ENCODE measurements around the gene RHBDL3. TPM values are rescaled to one million over a fixed set of nuclear protein-coding genes. Genes with fewer than 3 reads are reported as not detected.

Gene RHBDL3
- total RNA-seq, 6 experiments from 2014 or later = 0.04 to 0.09 TPM; not detected in 4

DNA sequence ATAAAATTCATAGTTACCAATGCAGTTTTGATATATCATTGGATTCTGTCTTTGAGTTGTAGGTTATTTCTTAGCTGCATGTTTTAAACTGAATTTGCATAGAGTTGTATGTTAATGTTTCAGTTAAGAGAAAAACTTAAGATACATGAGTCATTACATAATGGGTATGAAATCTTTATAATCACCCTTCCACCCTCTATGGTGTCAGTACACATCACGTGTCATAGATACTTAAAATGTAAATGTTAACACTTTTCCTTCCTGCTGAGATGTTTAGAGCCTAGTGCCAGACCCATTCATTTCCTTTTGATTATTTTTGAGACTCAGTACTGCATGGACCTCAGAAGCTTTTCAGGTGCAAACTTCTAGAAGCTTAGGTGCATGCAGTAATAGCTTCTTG, 104.8 kb downstream of the RHBDL3 start:
- WGBS (ENCODE audit: insufficient coverage, low coverage, low lambda C conversion rate, missing lambda C conversion rate) = 60% methylated on average over 1 of the region's 1 CpG
- Histone ChIP-seq H3K4me3 (no peak overlapping the region), H3K27me3 (no peaks in the 10 kb centered on the region), H3K4me1 (no peaks in the 10 kb centered on the region), H3K36me3 (peaks cover 34 to 79% (median 59%) of the 10 kb centered on the region in 4 donors), H3K27ac (no peak overlapping the region), H3K9me3 (no peaks in the 10 kb centered on the region)
- DNase-seq (no peak), ATAC-seq (no peak)
- TF ChIP-seq POLR2A (IDR thresholded peaks at IDR 0.05) = no peak
- TF ChIP-seq, protein P1, sequence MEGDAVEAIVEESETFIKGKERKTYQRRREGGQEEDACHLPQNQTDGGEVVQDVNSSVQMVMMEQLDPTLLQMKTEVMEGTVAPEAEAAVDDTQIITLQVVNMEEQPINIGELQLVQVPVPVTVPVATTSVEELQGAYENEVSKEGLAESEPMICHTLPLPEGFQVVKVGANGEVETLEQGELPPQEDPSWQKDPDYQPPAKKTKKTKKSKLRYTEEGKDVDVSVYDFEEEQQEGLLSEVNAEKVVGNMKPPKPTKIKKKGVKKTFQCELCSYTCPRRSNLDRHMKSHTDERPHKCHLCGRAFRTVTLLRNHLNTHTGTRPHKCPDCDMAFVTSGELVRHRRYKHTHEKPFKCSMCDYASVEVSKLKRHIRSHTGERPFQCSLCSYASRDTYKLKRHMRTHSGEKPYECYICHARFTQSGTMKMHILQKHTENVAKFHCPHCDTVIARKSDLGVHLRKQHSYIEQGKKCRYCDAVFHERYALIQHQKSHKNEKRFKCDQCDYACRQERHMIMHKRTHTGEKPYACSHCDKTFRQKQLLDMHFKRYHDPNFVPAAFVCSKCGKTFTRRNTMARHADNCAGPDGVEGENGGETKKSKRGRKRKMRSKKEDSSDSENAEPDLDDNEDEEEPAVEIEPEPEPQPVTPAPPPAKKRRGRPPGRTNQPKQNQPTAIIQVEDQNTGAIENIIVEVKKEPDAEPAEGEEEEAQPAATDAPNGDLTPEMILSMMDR (IDR thresholded peaks at IDR 0.05) = no peak
- intact Hi-C loops (cut with DNase I) = no loop called here

MicroRNAs encoded within 50 kb of the gene (microRNA counts, 767-probe panel; counts per million panel counts)
- microRNA hsa-miR-632 = 237 counts per million

Small RNA genes within 50 kb of the gene (microRNA-seq; reads per million reads assigned to microRNA genes)
- gene MIR632 = 0 to 0.29 reads per million in 2 donors

Small RNA genes within 50 kb of the gene (small RNA-seq; reads per million reads assigned to genes)
- gene UBL5P2 = 0 reads per million in 2 experiments

Other genes starting within 250 kb of the RHBDL3 start
- gene RHOT1, start 123.3 kb upstream of the RHBDL3 start, total RNA-seq = 10 to 100 TPM; 12.0 to 24.5 (median 14.2) TPM
- gene C17orf75, start 76.3 kb downstream of the RHBDL3 start, total RNA-seq = 1 to 10 TPM; 7.1 to 8.9 (median 7.3) TPM
- 10 to 100 TPM; 48.0 to 91.1 (median 68.7) TPM for gene ZNF207, start 84.3 kb downstream of the RHBDL3 start, total RNA-seq
- gene PSMD11, start 178.7 kb downstream of the RHBDL3 start, total RNA-seq = 10 to 100 TPM; 45.7 to 61.3 (median 51.6) TPM
- under 1 TPM; 0.37 to 0.90 (median 0.48) TPM for gene CDK5R1, start 221.2 kb downstream of the RHBDL3 start, total RNA-seq

All from right lobe of liver (tissue), 6 donors.